ENCODE results near the gene AUTS2. TPM values are rescaled to one million over a fixed set of nuclear protein-coding genes. Genes with fewer than 3 reads are reported as not detected.

AUTS2 gene
- total RNA-seq, 1 experiment from 2014 or later = 50.0 TPM

GRCh38 chr7:70091362-70091761 is 493.1 kb downstream of the AUTS2 start (continued):
- TF ChIP-seq ARID4B (CRISPR knock-in tag; IDR thresholded peaks at IDR 0.05; ENCODE audit: borderline replicate concordance) (no peak), GTF2I (CRISPR knock-in tag; conservative IDR thresholded peaks at IDR 0.05) (no peak), ZNF138 (CRISPR knock-in tag; conservative IDR thresholded peaks at IDR 0.05) (no peak), ATF6 (CRISPR knock-in tag; IDR thresholded peaks at IDR 0.05) (no peak), RELA (CRISPR knock-in tag; IDR thresholded peaks at IDR 0.05; ENCODE audit: borderline replicate concordance) (no peak), GRHL2 (CRISPR knock-in tag; IDR thresholded peaks at IDR 0.05; ENCODE audit: insufficient replicate concordance, severe bottlenecking) (no peak)

GRCh38 chr7:70092314-70093204 is 494.3 kb downstream of the AUTS2 start:
- Mint-ChIP-seq H3K27ac (no peak overlapping the region), H3K4me1 (peaks cover 11% of the 10 kb centered on the region), H3K27me3 (ENCODE audit: low read depth) (no peaks in the 10 kb centered on the region), H3K4me3 (no peak overlapping the region), H3K9me3 (no peaks in the 10 kb centered on the region), H3K36me3 (no peaks in the 10 kb centered on the region)
- no peak for ATAC-seq
- no peak for DNase-seq (ENCODE audit: low spot score)
- ChIA-PET CTCF (interaction anchor here (1.0 kb wide), 1 partner anchor 69 kb away, joined by 3 read pairs; no protein-coding TSS in a partner anchor), POLR2A (no interaction called here)
- TF ChIP-seq IRF1 (CRISPR knock-in tag; IDR thresholded peaks at IDR 0.05) = no peak
- TF ChIP-seq SMAD4 (CRISPR knock-in tag; IDR thresholded peaks at IDR 0.05) = no peak
- TF ChIP-seq ZNF396 (CRISPR knock-in tag; IDR thresholded peaks at IDR 0.05; ENCODE audit: borderline replicate concordance) = no peak
- no peak for TF ChIP-seq ZNF423 (CRISPR knock-in tag; IDR thresholded peaks at IDR 0.05)
- TF ChIP-seq TEAD4 (CRISPR knock-in tag; IDR thresholded peaks at IDR 0.05) = no peak
- TF ChIP-seq MAX (CRISPR knock-in tag; IDR thresholded peaks at IDR 0.05) = no peak
- no peak for TF ChIP-seq PRRX2 (CRISPR knock-in tag; IDR thresholded peaks at IDR 0.05)
- TF ChIP-seq IRF2 (CRISPR knock-in tag; IDR thresholded peaks at IDR 0.05; ENCODE audit: borderline replicate concordance, low read depth) = no peak
- TF ChIP-seq GTF2I (CRISPR knock-in tag; conservative IDR thresholded peaks at IDR 0.05) = no peak
- TF ChIP-seq CDX4 (CRISPR knock-in tag; IDR thresholded peaks at IDR 0.05; ENCODE audit: borderline replicate concordance) = no peak
- TF ChIP-seq GRHL2 (CRISPR knock-in tag; IDR thresholded peaks at IDR 0.05; ENCODE audit: insufficient replicate concordance, severe bottlenecking) = no peak
- TF ChIP-seq OVOL2 (CRISPR knock-in tag; IDR thresholded peaks at IDR 0.05; ENCODE audit: borderline replicate concordance) = no peak
- no peak for TF ChIP-seq ZNF512 (CRISPR knock-in tag; IDR thresholded peaks at IDR 0.05; ENCODE audit: borderline replicate concordance)
- no peak for TF ChIP-seq SMAD3 (CRISPR knock-in tag; IDR thresholded peaks at IDR 0.05; ENCODE audit: borderline replicate concordance)
- no peak for TF ChIP-seq ATF3 (CRISPR knock-in tag; conservative IDR thresholded peaks at IDR 0.05)
- no peak for TF ChIP-seq CBFB (CRISPR knock-in tag; IDR thresholded peaks at IDR 0.05; ENCODE audit: low read depth)
- no peak for TF ChIP-seq RORB (CRISPR knock-in tag; IDR thresholded peaks at IDR 0.05)
- no peak for TF ChIP-seq ZNF219 (CRISPR knock-in tag; IDR thresholded peaks at IDR 0.05; ENCODE audit: borderline replicate concordance)
